PC-3 (cell line): ENCODE measurements around the gene AFF2.

Source experiments
- EZH2 ChIP-seq: fragments of 300-600 bp; sonication (generic); IDR thresholded peaks from one replicate; pipeline ENCODE4 v1.6.1; 2017; ENCODE audit warnings: antibody characterized with exemption, mild to moderate bottlenecking, low read length; ENCODE audit not compliant: unreplicated experiment
- TF ChIP-seq, protein P1 (sequence below): fragments of 300-600 bp; sonication (generic); conservative IDR thresholded peaks from 2 replicates; pipeline ENCODE4 v1.5.1; 2017; ENCODE audit warnings: antibody characterized with exemption, low read depth, mild to moderate bottlenecking, low read length

DNA sequence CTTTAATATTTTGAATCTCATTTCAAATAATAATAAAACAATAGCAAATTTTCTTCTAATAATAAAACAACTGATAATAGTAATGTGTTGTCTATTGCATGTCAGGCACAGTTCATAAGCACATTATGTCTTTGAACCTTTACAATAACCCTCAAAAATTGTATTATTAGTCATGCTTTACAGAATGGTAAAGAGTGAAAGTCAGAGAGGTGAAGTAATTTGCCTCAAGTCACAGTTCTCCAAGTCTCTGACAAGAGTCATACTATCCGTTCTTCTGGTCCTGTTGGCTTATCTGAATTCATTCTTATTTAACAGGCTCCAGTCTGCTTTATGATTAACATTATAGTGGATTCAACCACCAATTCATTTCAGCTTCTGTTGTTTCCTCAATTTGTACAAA lies 313.0 kb downstream of the AFF2 start:
- TF ChIP-seq, protein P1, sequence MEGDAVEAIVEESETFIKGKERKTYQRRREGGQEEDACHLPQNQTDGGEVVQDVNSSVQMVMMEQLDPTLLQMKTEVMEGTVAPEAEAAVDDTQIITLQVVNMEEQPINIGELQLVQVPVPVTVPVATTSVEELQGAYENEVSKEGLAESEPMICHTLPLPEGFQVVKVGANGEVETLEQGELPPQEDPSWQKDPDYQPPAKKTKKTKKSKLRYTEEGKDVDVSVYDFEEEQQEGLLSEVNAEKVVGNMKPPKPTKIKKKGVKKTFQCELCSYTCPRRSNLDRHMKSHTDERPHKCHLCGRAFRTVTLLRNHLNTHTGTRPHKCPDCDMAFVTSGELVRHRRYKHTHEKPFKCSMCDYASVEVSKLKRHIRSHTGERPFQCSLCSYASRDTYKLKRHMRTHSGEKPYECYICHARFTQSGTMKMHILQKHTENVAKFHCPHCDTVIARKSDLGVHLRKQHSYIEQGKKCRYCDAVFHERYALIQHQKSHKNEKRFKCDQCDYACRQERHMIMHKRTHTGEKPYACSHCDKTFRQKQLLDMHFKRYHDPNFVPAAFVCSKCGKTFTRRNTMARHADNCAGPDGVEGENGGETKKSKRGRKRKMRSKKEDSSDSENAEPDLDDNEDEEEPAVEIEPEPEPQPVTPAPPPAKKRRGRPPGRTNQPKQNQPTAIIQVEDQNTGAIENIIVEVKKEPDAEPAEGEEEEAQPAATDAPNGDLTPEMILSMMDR = no peak
- TF ChIP-seq EZH2 = no peak
